GM12865 (cell line): Measurements from ENCODE around the gene SNRPE.

Experiments used
- DNase-seq: peaks from one replicate; pipeline ENCODE4 v3.0.0; 2010; ENCODE audit warnings: low read depth
- H3K4me3 ChIP-seq: 2 replicates; pipeline ENCODE4 v1.5.1; 2011; ENCODE audit warnings: mild to moderate bottlenecking, low read depth, low read length, control low read depth
- TF ChIP-seq, protein P1 (sequence below): IDR thresholded peaks from 2 replicates; pipeline ENCODE4 v1.5.1; 2011; ENCODE audit warnings: low read length, control low read depth, low read depth, inconsistent platforms; ENCODE audit not compliant: insufficient read depth; ENCODE audit errors: missing control alignments

Gene SNRPE

DNA sequence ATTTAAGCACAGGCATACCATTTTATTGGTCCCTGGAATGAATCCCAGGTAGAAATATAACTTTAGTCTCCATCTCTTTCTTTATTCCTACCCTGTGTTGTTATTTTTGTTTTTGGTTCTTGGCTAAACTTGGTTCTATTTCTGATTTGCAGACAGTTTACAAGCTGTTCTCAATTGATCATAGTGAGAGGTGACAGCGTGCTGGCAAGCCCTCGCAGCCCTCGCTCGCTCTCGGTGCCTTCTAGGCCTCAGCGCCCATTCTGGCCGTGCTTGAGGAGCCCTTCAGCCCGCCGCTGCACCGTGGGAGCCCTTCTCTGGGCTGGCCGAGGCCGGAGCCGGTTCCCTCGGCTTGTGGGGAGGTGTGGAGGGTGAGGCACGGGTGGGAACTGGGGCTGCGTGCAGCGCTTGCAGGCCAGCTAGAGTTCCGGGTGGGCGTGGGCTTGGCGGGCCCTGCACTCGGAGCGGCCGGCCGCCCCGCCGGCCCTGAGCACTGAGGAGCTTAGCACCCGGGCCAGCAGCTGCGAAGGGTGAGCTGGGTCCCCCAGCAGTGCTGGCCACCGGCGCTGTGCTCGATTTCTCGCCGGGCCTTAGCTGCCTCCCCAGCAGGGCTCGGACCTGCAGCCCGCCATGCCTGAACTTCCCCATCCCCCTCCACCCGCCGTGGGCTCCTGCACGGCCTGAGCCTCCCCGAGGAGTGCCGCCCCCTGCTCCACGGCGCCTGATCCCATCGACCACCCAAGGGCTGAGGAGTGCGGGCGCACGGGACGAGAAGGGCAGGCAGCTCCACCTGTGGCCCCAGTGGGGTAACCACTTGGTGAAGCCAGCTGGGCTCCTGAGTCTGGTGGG is 38.7 kb downstream of the SNRPE start:
- TF ChIP-seq, protein P1, sequence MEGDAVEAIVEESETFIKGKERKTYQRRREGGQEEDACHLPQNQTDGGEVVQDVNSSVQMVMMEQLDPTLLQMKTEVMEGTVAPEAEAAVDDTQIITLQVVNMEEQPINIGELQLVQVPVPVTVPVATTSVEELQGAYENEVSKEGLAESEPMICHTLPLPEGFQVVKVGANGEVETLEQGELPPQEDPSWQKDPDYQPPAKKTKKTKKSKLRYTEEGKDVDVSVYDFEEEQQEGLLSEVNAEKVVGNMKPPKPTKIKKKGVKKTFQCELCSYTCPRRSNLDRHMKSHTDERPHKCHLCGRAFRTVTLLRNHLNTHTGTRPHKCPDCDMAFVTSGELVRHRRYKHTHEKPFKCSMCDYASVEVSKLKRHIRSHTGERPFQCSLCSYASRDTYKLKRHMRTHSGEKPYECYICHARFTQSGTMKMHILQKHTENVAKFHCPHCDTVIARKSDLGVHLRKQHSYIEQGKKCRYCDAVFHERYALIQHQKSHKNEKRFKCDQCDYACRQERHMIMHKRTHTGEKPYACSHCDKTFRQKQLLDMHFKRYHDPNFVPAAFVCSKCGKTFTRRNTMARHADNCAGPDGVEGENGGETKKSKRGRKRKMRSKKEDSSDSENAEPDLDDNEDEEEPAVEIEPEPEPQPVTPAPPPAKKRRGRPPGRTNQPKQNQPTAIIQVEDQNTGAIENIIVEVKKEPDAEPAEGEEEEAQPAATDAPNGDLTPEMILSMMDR: no peak
- H3K4me3 ChIP-seq: no peak overlapping the region
- no peak for DNase-seq

DNA sequence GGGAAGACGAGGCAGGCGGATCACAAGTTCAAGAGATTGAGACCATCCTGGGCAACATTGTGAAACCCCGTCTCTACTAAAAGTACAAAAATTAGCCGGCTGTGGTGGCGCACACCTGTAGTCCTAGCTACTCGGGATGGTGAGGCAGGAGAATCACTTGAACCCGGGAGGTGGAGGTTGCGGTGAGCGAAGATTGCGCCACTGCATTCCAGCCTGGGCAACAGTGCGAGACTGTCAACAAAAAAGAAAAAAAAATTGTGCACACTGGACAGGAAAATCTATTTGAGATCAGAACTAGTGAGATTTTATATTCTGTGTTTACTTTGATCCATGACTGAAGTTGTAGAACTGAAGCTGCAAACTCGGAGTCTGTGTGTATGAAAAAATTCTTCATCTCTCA is 40.2 kb downstream of the SNRPE start:
- no peak for DNase-seq
- H3K4me3 ChIP-seq: no peak overlapping the region
- TF ChIP-seq, protein P1: no peak

DNA sequence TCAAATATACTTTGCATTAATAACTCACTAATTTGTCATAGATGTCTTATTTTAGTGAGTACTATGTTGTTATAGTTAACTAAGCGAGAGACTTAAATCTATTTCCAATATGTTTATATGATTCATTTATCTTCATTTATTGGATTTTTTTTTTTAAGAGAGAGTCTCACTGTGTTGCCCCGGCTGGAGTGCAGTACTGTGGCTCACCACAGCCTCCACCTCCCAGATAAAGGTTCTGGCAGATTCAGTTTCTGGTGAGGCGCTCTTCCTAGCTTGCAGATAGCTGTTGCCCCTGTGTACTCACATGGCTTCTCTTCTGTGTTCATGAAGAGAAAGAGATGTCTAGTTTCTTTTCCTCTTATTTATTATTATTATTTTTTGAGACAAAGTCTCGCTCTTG is 43.9 kb downstream of the SNRPE start:
- no peak for DNase-seq
- TF ChIP-seq, protein P1: no peak
- H3K4me3 ChIP-seq: no peak overlapping the region

DNA sequence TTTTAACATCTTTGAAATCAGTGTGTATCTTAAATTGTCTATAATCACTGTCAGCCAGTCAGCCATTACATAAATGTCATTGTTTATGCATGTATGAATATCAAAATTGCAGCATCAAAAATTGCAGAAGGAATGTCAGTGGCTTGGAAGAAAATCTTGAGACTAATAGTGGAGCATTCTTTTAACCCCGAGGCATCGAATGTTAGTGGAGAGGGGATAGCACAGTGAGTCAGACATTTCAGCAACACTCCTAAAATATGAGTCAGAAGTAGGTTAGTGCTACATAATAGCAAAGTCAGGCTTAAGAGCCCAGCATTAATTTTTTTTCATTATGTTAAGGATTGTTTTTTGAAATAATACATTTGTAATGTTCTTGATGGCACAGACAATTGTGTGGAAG is 45.5 kb downstream of the SNRPE start:
- DNase-seq: no peak
- no peak overlapping the region for H3K4me3 ChIP-seq
- TF ChIP-seq, protein P1: no peak

DNA sequence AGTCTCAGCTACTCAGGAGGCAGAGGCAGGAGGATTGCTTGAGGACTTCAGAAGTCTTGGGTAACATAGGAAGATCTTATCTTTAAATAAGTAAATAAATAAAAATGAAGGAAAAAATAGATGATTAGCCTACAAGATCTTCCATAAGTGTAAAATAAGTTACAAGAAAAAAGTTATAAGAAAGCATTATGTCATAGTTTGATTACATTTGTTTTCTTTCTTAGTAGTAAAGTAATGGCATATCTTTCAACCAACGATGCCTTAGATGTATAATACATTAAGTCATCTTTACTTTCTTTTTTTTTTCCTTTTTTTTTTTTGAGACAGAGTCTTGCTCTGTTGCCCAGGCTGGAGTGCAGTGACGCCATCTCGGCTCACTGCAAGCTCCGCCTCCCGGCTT is 46.5 kb downstream of the SNRPE start:
- no peak overlapping the region for H3K4me3 ChIP-seq
- TF ChIP-seq, protein P1: no peak
- DNase-seq: no peak

DNA sequence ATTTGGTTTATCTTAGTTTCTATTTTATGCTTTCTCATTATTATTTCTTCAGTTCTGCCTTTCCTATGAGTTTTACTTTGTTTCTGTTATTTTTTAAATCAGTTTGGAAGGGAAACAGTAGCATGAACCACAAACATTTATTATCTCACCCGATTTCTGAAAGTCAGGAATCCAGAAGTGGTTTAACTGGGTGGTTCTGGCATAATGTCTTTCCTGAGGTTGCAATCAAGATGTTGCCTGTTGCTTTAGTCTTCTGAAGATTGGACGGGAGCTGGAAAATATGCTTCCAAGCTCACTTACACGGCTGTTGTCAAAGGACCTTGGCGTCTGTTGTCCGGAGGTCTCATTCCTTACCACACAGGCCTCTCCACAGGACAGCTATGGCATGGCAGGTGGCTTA is 50.4 kb downstream of the SNRPE start:
- H3K4me3 ChIP-seq: no peak overlapping the region
- TF ChIP-seq, protein P1: no peak
- no peak for DNase-seq

DNA sequence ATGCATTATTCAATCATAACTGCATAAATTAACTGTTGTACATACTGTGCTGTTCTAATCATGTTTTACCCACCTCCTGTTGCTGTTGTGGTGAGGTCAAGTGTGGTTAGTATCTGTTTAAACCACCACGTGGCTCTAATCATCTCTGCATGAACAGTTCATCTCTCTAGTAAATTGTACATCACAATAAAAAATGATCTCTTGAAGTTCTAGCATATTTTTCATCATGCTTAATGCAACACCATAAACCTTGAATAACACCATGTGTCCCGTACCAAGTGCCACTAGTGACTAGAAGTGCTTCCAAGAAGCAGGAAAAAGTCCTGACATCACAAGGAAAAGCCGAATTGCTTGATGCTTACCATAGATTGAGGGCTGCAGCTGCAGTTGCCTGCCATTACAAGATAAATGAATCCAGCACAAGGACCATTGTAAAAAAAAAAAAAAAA is 51.7 kb downstream of the SNRPE start:
- DNase-seq: no peak
- H3K4me3 ChIP-seq: no peak overlapping the region
- TF ChIP-seq, protein P1: no peak
